ENCODE data around the gene HEATR5B.
"Not testable (repeated sequence)": the region's sequence is repeated elsewhere in the genome, so short reads cannot be mapped to it uniquely, and the experiment has no call there.

HEATR5B gene

DNA sequence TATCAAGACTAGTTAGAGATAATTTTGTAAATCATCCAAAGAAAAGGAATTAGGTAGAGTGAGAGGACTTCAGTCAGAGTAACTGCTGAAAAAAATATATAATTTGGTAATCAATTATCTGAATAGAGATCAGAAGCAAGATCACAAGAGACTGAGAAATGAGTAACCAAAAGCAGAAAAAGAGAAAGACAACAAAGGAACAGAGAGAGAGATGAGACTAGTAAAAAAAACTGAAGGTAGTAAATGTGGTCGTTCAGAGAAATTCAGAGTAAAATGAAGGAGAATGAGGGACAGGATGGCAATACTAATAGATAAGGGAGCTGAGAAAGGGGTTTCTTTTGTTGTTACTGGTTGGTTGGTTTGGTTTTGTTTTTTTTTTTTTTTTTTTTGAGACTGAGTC lies 134.3 kb downstream of the HEATR5B start:
- no peak for DNase-seq (ENCODE audit: low read depth in 1 of 2, low spot score in 1 of 2)

DNA sequence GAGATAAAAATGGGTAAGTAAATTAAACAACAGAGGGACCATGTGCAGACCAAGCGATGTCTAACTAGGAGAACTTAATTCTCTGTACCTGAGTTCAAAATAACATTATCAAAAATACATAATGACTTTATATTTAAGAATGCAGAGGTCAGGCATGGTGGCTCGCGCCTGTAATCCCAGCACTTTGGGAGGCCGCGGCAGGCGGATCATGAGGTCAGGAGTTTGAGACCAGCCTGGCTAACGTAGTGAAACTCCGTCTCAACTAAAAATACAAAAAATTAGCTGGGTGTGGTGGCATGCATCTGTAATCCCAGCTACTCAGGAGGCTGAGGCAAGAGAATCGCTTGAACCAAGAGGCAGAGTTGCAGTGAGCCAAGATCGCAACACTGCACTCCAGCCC lies 138.9 kb downstream of the HEATR5B start:
- not testable (repeated sequence) for DNase-seq (ENCODE audit: low read depth in 1 of 2, low spot score in 1 of 2)

DNA sequence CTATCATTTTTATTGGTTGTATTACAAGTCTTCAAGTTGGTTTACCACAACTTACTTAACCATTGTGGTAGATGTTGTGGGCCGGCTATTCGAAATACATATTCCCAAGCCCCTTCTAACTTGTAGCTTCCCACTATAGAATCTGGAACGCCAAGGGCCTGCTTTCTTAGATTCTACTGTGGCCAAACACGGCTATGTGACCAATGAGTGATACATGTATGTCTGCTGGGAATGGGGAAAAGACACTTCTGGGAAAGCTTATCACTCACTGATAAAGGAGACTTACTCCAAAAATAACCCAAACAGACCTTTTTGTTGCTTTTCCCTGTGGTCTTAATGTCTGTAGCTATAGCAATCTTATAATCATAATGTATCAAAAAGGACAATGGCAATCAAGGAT lies 142.3 kb downstream of the HEATR5B start:
- no peak for DNase-seq (ENCODE audit: low read depth in 1 of 2, low spot score in 1 of 2)

DNA sequence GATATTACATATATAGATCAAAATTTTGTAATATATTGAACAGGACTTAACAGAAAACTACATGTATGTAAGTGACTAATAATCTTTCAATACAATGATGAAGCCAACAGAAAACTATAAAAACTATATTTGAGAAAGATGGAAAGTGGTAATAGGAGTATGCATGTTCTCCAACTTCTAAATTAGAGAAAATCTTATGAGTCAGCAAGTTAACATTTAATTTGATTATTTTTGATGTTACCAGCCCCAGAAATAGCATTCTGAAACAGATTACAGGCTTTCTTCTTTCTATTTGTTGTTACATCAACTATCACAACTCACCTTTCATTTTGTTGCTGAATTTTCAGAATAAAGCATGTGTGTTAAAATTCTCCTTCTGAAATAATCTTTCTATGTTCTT lies 147.6 kb downstream of the HEATR5B start:
- not testable (repeated sequence) for DNase-seq (ENCODE audit: low read depth in 1 of 2, low spot score in 1 of 2)

DNA sequence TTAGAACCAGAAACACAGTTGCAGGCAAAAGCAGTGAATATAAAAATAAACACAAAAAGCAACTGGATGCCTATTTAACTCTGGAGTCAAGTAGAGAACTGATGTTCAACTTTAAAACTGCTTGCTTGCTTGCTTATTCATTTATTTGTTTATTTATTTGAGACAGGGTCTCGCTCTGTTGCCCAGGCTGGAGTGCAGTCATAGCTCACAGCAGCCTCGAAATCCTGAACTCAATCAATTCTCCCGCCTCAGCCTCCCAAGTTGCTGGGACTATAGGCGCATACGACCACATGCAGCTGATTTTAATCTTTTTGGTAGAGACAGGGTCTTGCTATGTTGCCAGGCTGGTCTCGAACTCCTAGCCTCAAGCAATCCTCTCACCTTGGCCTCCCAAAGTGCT lies 152.5 kb downstream of the HEATR5B start:
- DNase-seq (ENCODE audit: low read depth in 1 of 2, low spot score in 1 of 2), result not testable (repeated sequence)

Measured in activated T-helper 1 cell treated with anti-CD3 and anti-CD28 coated beads, Interleukin-2, amount 50 U/mL, for 16 hours (primary cell).